Lung (tissue), 12 donors: ENCODE results near the gene PLPP3. TPM values are rescaled to one million over a fixed set of nuclear protein-coding genes. Genes with fewer than 3 reads are reported as not detected.

ENCODE experiments used
- ATAC-seq: fragments of 200-7000 bp; cut with Tn5 transposase; one replicate; pipeline ENCODE4 v1.9.1; 2020; ENCODE audit warnings: moderate number of reproducible peaks; ENCODE audit not compliant: insufficient read depth, low FRiP score
- DNase-seq, 3 donors: peaks; one replicate each; pipeline ENCODE4 v3.0.0-alpha.2; 2013 to 2017
- H3K27ac ChIP-seq, 2 donors: one replicate each; pipeline ENCODE4 v1.5.1; 2013; ENCODE audit warnings: mild to moderate bottlenecking in 2 of 2, moderate library complexity in 2 of 2, control low read depth in 1 of 2, inconsistent platforms in 1 of 2, low read depth in 1 of 2, low read length in 1 of 2
- H3K27me3 ChIP-seq, 3 donors: one replicate each; pipeline ENCODE4 v1.5.1; 2013; ENCODE audit warnings: low read length in 2 of 3; ENCODE audit not compliant: control insufficient read depth in 3 of 3, insufficient read depth in 3 of 3
- H3K36me3 ChIP-seq, 4 donors: one replicate each; pipeline ENCODE4 v1.5.1; 2013; ENCODE audit warnings: low read length in 4 of 4, mild to moderate bottlenecking in 1 of 4, moderate library complexity in 1 of 4; ENCODE audit not compliant: control insufficient read depth in 4 of 4, insufficient read depth in 4 of 4
- H3K4me1 ChIP-seq, 5 donors: one replicate each; pipeline ENCODE4 v1.5.1; 2013; ENCODE audit warnings: low read length in 5 of 5, mild to moderate bottlenecking in 2 of 5, moderate library complexity in 1 of 5; ENCODE audit not compliant: control insufficient read depth in 5 of 5, insufficient read depth in 5 of 5
- H3K4me3 ChIP-seq: one replicate; pipeline ENCODE4 v1.5.1; 2013; ENCODE audit warnings: mild to moderate bottlenecking, control low read depth, moderate library complexity
- H3K9ac ChIP-seq, 2 donors: one replicate each; pipeline ENCODE4 v1.5.1; 2013; ENCODE audit warnings: low read length in 2 of 2, control low read depth in 1 of 2; ENCODE audit not compliant: insufficient read depth in 1 of 2
- H3K9me3 ChIP-seq, 4 donors: one replicate each; pipeline ENCODE4 v1.5.1; 2013; ENCODE audit warnings: low read length in 3 of 4, mild to moderate bottlenecking in 1 of 4, moderate library complexity in 1 of 4; ENCODE audit not compliant: control insufficient read depth in 4 of 4, insufficient read depth in 3 of 4
- CTCF ChIP-seq: IDR thresholded peaks from 2 replicates; pipeline ENCODE4 v1.5.1; 2012; ENCODE audit warnings: mild to moderate bottlenecking; ENCODE audit errors: control extremely low read depth, extremely low read depth
- WGBS, 2 donors: extraction: QIAGEN DNeasy Blood & Tissue Kit; methylation state at CpG; one replicate each; pipeline ENCODE4 v1.1.7; 2013; 5-methylcytosine and 5-hydroxymethylcytosine counted together
- polyA plus RNA-seq, 2 donors: library from polyadenylated mRNA; stranded (reverse); fragments of 200-250 nt; gene quantifications; one replicate each; pipeline ENCODE4 v1.2.1, GENCODE V29; 2013
- total RNA-seq, 2 donors: library from RNA; depleted of rRNA in 1 of 2; stranded (reverse); fragments of >200 nt in 1 of 2; gene quantifications; one replicate each; pipeline ENCODE4 v1.2.1, GENCODE V29; 2014 to 2021
- donor health status: control.
- donor health status: control.
- donor health status: Bipolar disorder and iron deficiency.
- donor health status: healthy.
- donor health status: DM: yes; HTN: yes; CAD: no.

Gene PLPP3
- total and polyA plus RNA-seq, 4 donors = 8.6 to 121 (median 112) TPM

- Histone ChIP-seq H3K27ac (no peak overlapping the region), H3K9me3 (no peaks in the 10 kb centered on the region), H3K9ac (no peak overlapping the region), H3K4me3 (no peak overlapping the region), H3K4me1 (peaks cover 0 to 54% (median 13%) of the 10 kb centered on the region in 5 donors), H3K36me3 (peaks cover 4 to 41% (median 21%) of the 10 kb centered on the region in 4 donors), H3K27me3 (no peaks in the 10 kb centered on the region)
- no peak for TF ChIP-seq CTCF
- ATAC-seq = no peak
- no peak for DNase-seq
- 48 to 80% methylated on average over 1 of the region's 1 CpG for WGBS, 2 donors
These were observed 77.9 kb downstream of the PLPP3 start for GRCh38 chr1:56501426-56501825.

- TF ChIP-seq CTCF = no peak
- Histone ChIP-seq H3K27ac (peak overlapping the region in 1 of 2 donors; percentile 57), H3K36me3 (peaks cover 10 to 44% (median 23%) of the 10 kb centered on the region in 4 donors), H3K9me3 (no peaks in the 10 kb centered on the region), H3K4me3 (no peak overlapping the region), H3K27me3 (no peaks in the 10 kb centered on the region), H3K9ac (no peak overlapping the region), H3K4me1 (peaks cover 0 to 37% (median 5%) of the 10 kb centered on the region in 5 donors)
- 57 to 61% methylated on average over 12 of the region's 12 CpGs for WGBS, 2 donors
- DNase-seq = no peak
- ATAC-seq = no peak
These were observed 82.3 kb downstream of the PLPP3 start for GRCh38 chr1:56496821-56497772.

GRCh38 chr1:56496158-56496557 lies 83.2 kb downstream of the PLPP3 start:
- no peak for ATAC-seq
- Histone ChIP-seq H3K4me1 (peaks cover 0 to 35% (median 8%) of the 10 kb centered on the region in 5 donors), H3K9me3 (no peaks in the 10 kb centered on the region), H3K27me3 (no peaks in the 10 kb centered on the region), H3K27ac (no peak overlapping the region), H3K9ac (no peak overlapping the region), H3K4me3 (no peak overlapping the region), H3K36me3 (peaks cover 10 to 42% (median 23%) of the 10 kb centered on the region in 4 donors)
- no peak for TF ChIP-seq CTCF
- no peak for DNase-seq
- 43 to 60% methylated on average over 2 of the region's 2 CpGs for WGBS, 2 donors
